Sigmoid colon (tissue), 7 donors: ENCODE data around the gene PDHX. TPM values are rescaled to one million over a fixed set of nuclear protein-coding genes. Genes with fewer than 3 reads are reported as not detected.

ENCODE experiments used
- DNase-seq: peaks from one replicate; pipeline ENCODE4 v3.0.0-alpha.2; 2019
- H3K27ac ChIP-seq, 4 donors: fragments of 200-600 bp; sonication (generic); one replicate each; pipeline ENCODE4 v1.5.1; 2016 to 2019; ENCODE audit warnings: mild to moderate bottlenecking in 1 of 4
- H3K27me3 ChIP-seq, 3 donors: fragments of 200-600 bp; sonication (generic); one replicate each; pipeline ENCODE4 v1.5.1; 2019; ENCODE audit warnings: mild to moderate bottlenecking in 1 of 3
- H3K36me3 ChIP-seq, 4 donors: fragments of 200-600 bp; sonication (generic); one replicate each; pipeline ENCODE4 v1.5.1; 2016 to 2019
- H3K4me1 ChIP-seq, 4 donors: fragments of 200-600 bp; sonication (generic); one replicate each; pipeline ENCODE4 v1.5.1; 2017 to 2019
- H3K4me3 ChIP-seq, 4 donors: fragments of 200-600 bp; sonication (generic); one replicate each; pipeline ENCODE4 v1.5.1; 2017 to 2019; ENCODE audit warnings: mild to moderate bottlenecking in 2 of 4, moderate library complexity in 1 of 4
- H3K9me3 ChIP-seq, 4 donors: fragments of 200-600 bp in 3 of 4; sonication (generic) in 3 of 4; one replicate each; pipeline versions ENCODE4 v1.5.1 to v1.6.1; 2013 to 2019
- CTCF ChIP-seq, 4 experiments: fragments of 450-650 bp in 3 of 4; fragments of 200-600 bp in 1 of 4; IDR thresholded peaks; one replicate each; pipeline ENCODE4 v1.5.1; 2016 to 2019; ENCODE audit warnings: antibody characterized with exemption in 4 of 4, mild to moderate bottlenecking in 3 of 4, moderate library complexity in 2 of 4
- EP300 ChIP-seq, 4 donors: sonication (generic); formaldehyde crosslinking; IDR thresholded peaks; one replicate each; pipeline ENCODE4 v1.6.1; 2017; ENCODE audit warnings: antibody characterized with exemption in 4 of 4
- POLR2A ChIP-seq, 2 donors: fragments of 450-650 bp; IDR thresholded peaks; one replicate each; pipeline ENCODE4 v1.6.1; 2016; ENCODE audit warnings: antibody characterized with exemption in 2 of 2, mild to moderate bottlenecking in 2 of 2, moderate library complexity in 2 of 2
- POLR2AphosphoS5 ChIP-seq, 4 donors: sonication (generic); formaldehyde crosslinking; IDR thresholded peaks; one replicate each; pipeline ENCODE4 v1.6.1; 2017; ENCODE audit warnings: antibody characterized with exemption in 4 of 4
- WGBS, 2 donors: extraction: QIAGEN DNeasy Blood & Tissue Kit; methylation state at CpG; one replicate each; pipeline ENCODE4 v1.1.7; 2013; 5-methylcytosine and 5-hydroxymethylcytosine counted together
- intact Hi-C: fragments of 100-400 bp; cut with DNase I; formaldehyde crosslinking; loops from one replicate; pipeline ENCODE4 v1.15.1; 2023
- polyA plus RNA-seq, 3 donors: library from polyadenylated mRNA; stranded (reverse); fragments of 200-250 nt; gene quantifications; one replicate each; pipeline ENCODE4 v1.2.3, GENCODE V29; 2013
- total RNA-seq, 4 donors: library from RNA; depleted of rRNA; stranded (reverse); fragments of >200 nt; gene quantifications; one replicate each; pipeline ENCODE4 v1.1.0, GENCODE V29; 2016
- donor health status: healthy with polysubstance abuse.
- donor health status: Bipolar disorder and iron deficiency.
- donor health status: healthy.

Gene PDHX
- total and polyA plus RNA-seq, 7 donors: 22.2 to 41.4 (median 29.6) TPM

GRCh38 chr11:34986883-34987520 is 70.6 kb downstream of the PDHX start:
- 85 to 91% methylated on average over 3 of the region's 3 CpGs for WGBS, 2 donors
- intact Hi-C loops: loop anchor here (10.0 kb wide), 1 partner anchor 52 kb away; no protein-coding TSS in a partner anchor
- Histone ChIP-seq H3K27ac (no peak overlapping the region), H3K4me1 (no peaks in the 10 kb centered on the region), H3K9me3 (no peaks in the 10 kb centered on the region), H3K27me3 (no peaks in the 10 kb centered on the region), H3K36me3 (peaks cover 0 to 37% (median 9%) of the 10 kb centered on the region in 4 donors), H3K4me3 (no peak overlapping the region)
- DNase-seq: no peak
- no peak for TF ChIP-seq POLR2AphosphoS5 (IDR thresholded peaks at IDR 0.05)
- no peak for TF ChIP-seq CTCF (IDR thresholded peaks at IDR 0.05)
- no peak for TF ChIP-seq POLR2A (IDR thresholded peaks at IDR 0.05)
- TF ChIP-seq EP300 (IDR thresholded peaks at IDR 0.05): no peak

GRCh38 chr11:34987617-34988016 is 71.2 kb downstream of the PDHX start:
- peaks cover 0 to 40% (median 9%) of the 10 kb centered on the region in 4 donors for H3K36me3 ChIP-seq
- H3K27ac ChIP-seq: no peak overlapping the region
- no peaks in the 10 kb centered on the region for H3K9me3 ChIP-seq
- TF ChIP-seq CTCF (IDR thresholded peaks at IDR 0.05) (no peak), POLR2AphosphoS5 (IDR thresholded peaks at IDR 0.05) (no peak), POLR2A (IDR thresholded peaks at IDR 0.05) (no peak)
- H3K4me3 ChIP-seq: no peak overlapping the region
- no peaks in the 10 kb centered on the region for H3K4me1 ChIP-seq
- no peak for DNase-seq
- intact Hi-C loops: loop anchor here (10.0 kb wide), 1 partner anchor 53 kb away; no protein-coding TSS in a partner anchor
- WGBS, 2 donors: 68 to 78% methylated on average over 5 of the region's 5 CpGs
- no peaks in the 10 kb centered on the region for H3K27me3 ChIP-seq

GRCh38 chr11:34988294-34989255 is 72.2 kb downstream of the PDHX start:
- Histone ChIP-seq H3K4me3 (no peak overlapping the region), H3K27ac (no peak overlapping the region), H3K4me1 (no peaks in the 10 kb centered on the region), H3K9me3 (no peaks in the 10 kb centered on the region), H3K27me3 (no peaks in the 10 kb centered on the region), H3K36me3 (peaks cover 0 to 45% (median 9%) of the 10 kb centered on the region in 4 donors)
- TF ChIP-seq POLR2A (IDR thresholded peaks at IDR 0.05): no peak
- TF ChIP-seq EP300 (IDR thresholded peaks at IDR 0.05): no peak
- TF ChIP-seq POLR2AphosphoS5 (IDR thresholded peaks at IDR 0.05): no peak
- TF ChIP-seq CTCF (IDR thresholded peaks at IDR 0.05): no peak
- 79 to 93% methylated on average over 4 of the region's 4 CpGs for WGBS, 2 donors
- intact Hi-C loops: loop anchor here (10.0 kb wide), 1 partner anchor 54 kb away; no protein-coding TSS in a partner anchor
- DNase-seq: no peak

- H3K4me1 ChIP-seq: no peaks in the 10 kb centered on the region
- no peaks in the 10 kb centered on the region for H3K9me3 ChIP-seq
- intact Hi-C loops: loop anchor here (10.0 kb wide), 1 partner anchor 244 kb away; no protein-coding TSS in a partner anchor
- no peak overlapping the region for H3K27ac ChIP-seq
- no peaks in the 10 kb centered on the region for H3K27me3 ChIP-seq
- TF ChIP-seq CTCF (IDR thresholded peaks at IDR 0.05) (no peak), POLR2AphosphoS5 (IDR thresholded peaks at IDR 0.05) (no peak), POLR2A (IDR thresholded peaks at IDR 0.05) (no peak), EP300 (IDR thresholded peaks at IDR 0.05) (no peak)
- DNase-seq: no peak
- H3K4me3 ChIP-seq: no peak overlapping the region
- 96 to 99% methylated on average over 2 of the region's 2 CpGs for WGBS, 2 donors
- H3K36me3 ChIP-seq: peaks cover 0 to 44% (median 3%) of the 10 kb centered on the region in 4 donors
Measured at GRCh38 chr11:34990916-34991315, 74.5 kb downstream of the PDHX start.
